Thyroid gland (tissue), 4 donors: ENCODE data around the gene AK1. TPM values are rescaled to one million over a fixed set of nuclear protein-coding genes. Genes with fewer than 3 reads are reported as not detected.
"Not testable (repeated sequence)": the region's sequence is repeated elsewhere in the genome, so short reads cannot be mapped to it uniquely, and the experiment has no call there.

ENCODE experiments used
- DNase-seq, 2 donors: peaks; one replicate each; pipeline ENCODE4 v3.0.0-alpha.2; 2019
- H3K27ac ChIP-seq, 3 donors: fragments of 200-600 bp; sonication (generic); 1 replicate in 2 of 3; 2 replicates in 1 of 3; pipeline ENCODE4 v1.5.1; 2016 to 2019; ENCODE audit warnings: mild to moderate bottlenecking in 1 of 3, moderate library complexity in 1 of 3
- H3K27me3 ChIP-seq: fragments of 200-600 bp; sonication (generic); one replicate; pipeline ENCODE4 v1.5.1; 2019
- H3K36me3 ChIP-seq, 2 donors: fragments of 200-600 bp; sonication (generic); one replicate each; pipeline ENCODE4 v1.5.1; 2016 to 2019
- H3K4me1 ChIP-seq, 2 donors: fragments of 200-600 bp; sonication (generic); one replicate each; pipeline ENCODE4 v1.5.1; 2017 to 2019
- H3K4me3 ChIP-seq, 3 donors: fragments of 200-600 bp; sonication (generic); replicated peaks in 1 of 3; 1 replicate in 2 of 3; 2 replicates in 1 of 3; pipeline ENCODE4 v1.5.1; 2016; ENCODE audit warnings: mild to moderate bottlenecking in 1 of 3
- H3K9me3 ChIP-seq: fragments of 200-600 bp; sonication (generic); one replicate; pipeline ENCODE4 v1.5.1; 2017
- CTCF ChIP-seq, 6 experiments: fragments of 200-600 bp in 3 of 6; fragments of 450-650 bp in 3 of 6; sonication (generic) in 3 of 6; IDR thresholded peaks; one replicate each; pipeline ENCODE4 v1.5.1; 2016 to 2019; ENCODE audit warnings: antibody characterized with exemption in 6 of 6, mild to moderate bottlenecking in 2 of 6, inconsistent platforms in 1 of 6, moderate library complexity in 1 of 6
- POLR2A ChIP-seq, 2 donors: fragments of 450-650 bp; IDR thresholded peaks; one replicate each; pipeline ENCODE4 v1.6.1; 2017; ENCODE audit warnings: antibody characterized with exemption in 2 of 2, mild to moderate bottlenecking in 2 of 2, moderate library complexity in 1 of 2
- WGBS, 2 donors: methylation state at CpG; one replicate each; pipeline ENCODE4 v1.1.5; 2017; 5-methylcytosine and 5-hydroxymethylcytosine counted together
- intact Hi-C: fragments of 100-400 bp; cut with DNase I; formaldehyde crosslinking; loops from one replicate; pipeline ENCODE4 v1.15.1; 2023
- total RNA-seq, 4 donors: library from RNA; depleted of rRNA; stranded (reverse); fragments of >200 nt; gene quantifications; one replicate each; pipeline ENCODE4 v1.2.3, GENCODE V29; 2016

AK1 gene
- total RNA-seq, 4 donors from 2014 or later: 56.3 to 98.9 (median 86.3) TPM

GRCh38 chr9:127873223-127873691 lies 4.2 kb downstream of the AK1 start:
- H3K27me3 ChIP-seq: no peaks in the 10 kb centered on the region
- WGBS, 2 donors: 79 to 80% methylated on average over 11 to 14 of the region's 19 CpGs
- H3K36me3 ChIP-seq: peaks cover 0 to 11% of the 10 kb centered on the region in 2 donors
- no peak overlapping the region for H3K4me3 ChIP-seq
- intact Hi-C loops: loop anchor here (5.0 kb wide), 1 partner anchor 136 kb away; the partner anchor contains the start of gene TOR2A
- TF ChIP-seq POLR2A (IDR thresholded peaks at IDR 0.05) (no peak), CTCF (IDR thresholded peaks at IDR 0.05) (no peak)
- peaks cover 42 to 44% of the 10 kb centered on the region in 2 donors for H3K4me1 ChIP-seq
- no peaks in the 10 kb centered on the region for H3K9me3 ChIP-seq
- no peak for DNase-seq
- no peak overlapping the region for H3K27ac ChIP-seq

GRCh38 chr9:127872369-127873222 lies 4.9 kb downstream of the AK1 start:
- Histone ChIP-seq H3K4me1 (peaks cover 36 to 39% of the 10 kb centered on the region in 2 donors), H3K9me3 (no peaks in the 10 kb centered on the region), H3K36me3 (peaks cover 0 to 17% of the 10 kb centered on the region in 2 donors), H3K4me3 (no peak overlapping the region), H3K27me3 (no peaks in the 10 kb centered on the region), H3K27ac (no peak overlapping the region)
- TF ChIP-seq CTCF (IDR thresholded peaks at IDR 0.05) (no peak), POLR2A (IDR thresholded peaks at IDR 0.05) (no peak)
- 93% methylated on average over 17 of the region's 20 CpGs for WGBS, 2 donors
- DNase-seq: no peak
- intact Hi-C loops: loop anchor here (5.0 kb wide), 1 partner anchor 135 kb away; the partner anchor contains the start of gene TOR2A

- H3K9me3 ChIP-seq: no peaks in the 10 kb centered on the region
- DNase-seq: no peak
- H3K36me3 ChIP-seq: peaks cover 0 to 20% of the 10 kb centered on the region in 2 donors
- TF ChIP-seq CTCF (IDR thresholded peaks at IDR 0.05) (no peak), POLR2A (IDR thresholded peaks at IDR 0.05) (no peak)
- no peak overlapping the region for H3K4me3 ChIP-seq
- WGBS, 2 donors: 86 to 89% methylated on average over 9 of the region's 9 CpGs
- intact Hi-C loops: loop anchor here (5.0 kb wide), 1 partner anchor 134 kb away; the partner anchor contains the start of gene TOR2A
- H3K27ac ChIP-seq: no peak overlapping the region
- no peaks in the 10 kb centered on the region for H3K27me3 ChIP-seq
- H3K4me1 ChIP-seq: peaks cover 32 to 33% of the 10 kb centered on the region in 2 donors
Observed at GRCh38 chr9:127871531-127871930, 5.9 kb downstream of the AK1 start.

- H3K27me3 ChIP-seq: no peaks in the 10 kb centered on the region
- 86 to 89% methylated on average over 11 to 12 of the region's 12 CpGs for WGBS, 2 donors
- H3K4me1 ChIP-seq: peaks cover 25 to 27% of the 10 kb centered on the region in 2 donors
- H3K27ac ChIP-seq: no peak overlapping the region
- no peaks in the 10 kb centered on the region for H3K9me3 ChIP-seq
- H3K4me3 ChIP-seq: no peak overlapping the region
- H3K36me3 ChIP-seq: peaks cover 0 to 20% of the 10 kb centered on the region in 2 donors
- intact Hi-C loops: loop anchor here (5.0 kb wide), 1 partner anchor 134 kb away; the partner anchor contains the start of gene TOR2A
- DNase-seq: no peak
- no peak for TF ChIP-seq POLR2A (IDR thresholded peaks at IDR 0.05)
Observed at GRCh38 chr9:127870887-127871286, 6.6 kb downstream of the AK1 start.

GRCh38 chr9:127870153-127870491 lies 7.4 kb downstream of the AK1 start:
- intact Hi-C loops: loop anchor here (5.0 kb wide), 1 partner anchor 133 kb away; the partner anchor contains the start of gene TOR2A
- 71 to 75% methylated on average over 9 of the region's 9 CpGs for WGBS, 2 donors
- peaks cover 0 to 20% of the 10 kb centered on the region in 2 donors for H3K36me3 ChIP-seq

More at GRCh38 chr9:127870153-127870491, 7.4 kb downstream of the AK1 start:
- not testable (repeated sequence) for H3K27ac ChIP-seq, DNase-seq, H3K9me3 ChIP-seq, H3K27me3 ChIP-seq, H3K4me3 ChIP-seq
- TF ChIP-seq CTCF (IDR thresholded peaks at IDR 0.05): peak in 1 of 6 experiments; percentile 19
- H3K4me1 ChIP-seq: peaks cover 22 to 24% of the 10 kb centered on the region in 2 donors
